Osteoblast (primary cell): ENCODE measurements around the gene SPECC1. TPM values are rescaled to one million over a fixed set of nuclear protein-coding genes. Genes with fewer than 3 reads are reported as not detected.

ENCODE experiments used
- DNase-seq: peaks from one replicate; pipeline ENCODE4 v3.0.0; 2011; ENCODE audit warnings: low spot score, mixed read lengths; ENCODE audit not compliant: insufficient read length; ENCODE audit errors: missing footprints
- H2AFZ ChIP-seq: 2 replicates; pipeline ENCODE4 v1.6.0; 2011; ENCODE audit warnings: mild to moderate bottlenecking, low read length
- H3K27ac ChIP-seq: 2 replicates; pipeline ENCODE4 v1.5.1; 2011; ENCODE audit warnings: mild to moderate bottlenecking, low read depth, low read length, moderate library complexity
- H3K27me3 ChIP-seq: 2 replicates; pipeline ENCODE4 v1.6.0; 2012; ENCODE audit warnings: mild to moderate bottlenecking, control low read depth, inconsistent platforms, low read length, moderate library complexity; ENCODE audit not compliant: insufficient read depth
- H3K36me3 ChIP-seq: 2 replicates; pipeline ENCODE4 v1.5.1; 2011; ENCODE audit warnings: mild to moderate bottlenecking, low read length, control low read depth, moderate library complexity; ENCODE audit not compliant: insufficient read depth
- H3K4me1 ChIP-seq: 2 replicates; pipeline ENCODE4 v1.5.1; 2011; ENCODE audit warnings: mild to moderate bottlenecking, low read length, control low read depth, moderate library complexity; ENCODE audit not compliant: insufficient read depth
- H3K4me2 ChIP-seq: 2 replicates; pipeline ENCODE4 v1.6.0; 2011; ENCODE audit warnings: mild to moderate bottlenecking, low read length; ENCODE audit not compliant: insufficient read depth
- H3K4me3 ChIP-seq: fragments of 200-600 bp; sonication (generic); 3 replicates; pipeline ENCODE4 v1.5.1; 2012; ENCODE audit warnings: mild to moderate bottlenecking, low read length, inconsistent platforms; ENCODE audit not compliant: insufficient read depth
- H3K79me2 ChIP-seq: 2 replicates; pipeline ENCODE4 v1.6.0; 2012; ENCODE audit warnings: mild to moderate bottlenecking, low read length, control low read depth, inconsistent platforms; ENCODE audit not compliant: insufficient read depth
- H3K9me3 ChIP-seq: 2 replicates; pipeline ENCODE4 v1.5.1; 2011; ENCODE audit warnings: low read depth, low read length, control low read depth
- H4K20me1 ChIP-seq: 2 replicates; pipeline ENCODE4 v1.6.0; 2012; ENCODE audit warnings: mild to moderate bottlenecking, low read length, control low read depth; ENCODE audit not compliant: insufficient read depth
- CTCF ChIP-seq: IDR thresholded peaks from 2 replicates; pipeline ENCODE4 v1.5.1; 2011; ENCODE audit warnings: mild to moderate bottlenecking, low read depth, low read length, moderate library complexity; ENCODE audit errors: extremely low read depth
- total RNA-seq: library from RNA; depleted of rRNA; stranded (reverse); fragments of >200 nt; gene quantifications from 2 replicates; pipeline ENCODE4 v1.2.3, GENCODE V29; 2012

SPECC1 gene
- total RNA-seq, 1 donor: 155 TPM

- peaks cover 32% of the 10 kb centered on the region for H3K27me3 ChIP-seq
- no peak overlapping the region for H3K27ac ChIP-seq
- H3K79me2 ChIP-seq: no peaks in the 10 kb centered on the region
- H3K4me3 ChIP-seq: no peak overlapping the region
- no peak for DNase-seq
- H3K36me3 ChIP-seq: no peaks in the 10 kb centered on the region
- no peak overlapping the region for H3K4me2 ChIP-seq
- no peak for TF ChIP-seq CTCF
- H3K9me3 ChIP-seq: no peaks in the 10 kb centered on the region
- no peaks in the 10 kb centered on the region for H4K20me1 ChIP-seq
- H3K4me1 ChIP-seq: no peaks in the 10 kb centered on the region
- H2AFZ ChIP-seq: no peak overlapping the region
These were observed 102.4 kb downstream of the SPECC1 start for GRCh38 chr17:20111538-20111937.

DNA sequence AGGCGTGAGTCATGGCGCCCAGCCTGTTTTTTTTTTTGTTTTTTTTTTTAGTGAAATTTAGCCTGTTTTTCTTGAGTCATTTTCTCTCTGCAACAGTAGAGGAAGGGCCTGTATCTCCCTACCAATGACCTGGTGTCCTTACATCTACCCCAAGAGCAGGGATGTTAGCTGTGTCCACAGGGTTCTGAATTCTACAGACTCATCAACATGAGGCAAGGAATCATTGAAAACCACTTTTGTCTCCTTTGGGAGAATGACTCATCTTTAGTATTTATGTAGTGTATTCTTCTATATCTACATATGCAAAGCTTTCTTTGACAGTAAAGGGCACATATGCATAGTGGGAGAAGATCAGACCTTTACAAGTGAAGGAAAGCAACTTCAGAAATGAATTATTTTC lies 105.3 kb downstream of the SPECC1 start:
- Histone ChIP-seq H3K36me3 (no peaks in the 10 kb centered on the region), H3K27me3 (peaks cover 16% of the 10 kb centered on the region), H3K79me2 (no peaks in the 10 kb centered on the region), H3K9me3 (no peaks in the 10 kb centered on the region), H3K4me3 (no peak overlapping the region), H3K4me1 (no peaks in the 10 kb centered on the region), H3K4me2 (no peak overlapping the region), H4K20me1 (no peaks in the 10 kb centered on the region), H2AFZ (no peak overlapping the region), H3K27ac (no peak overlapping the region)
- TF ChIP-seq CTCF: no peak
- peak; percentile 80 for DNase-seq

- Histone ChIP-seq H3K36me3 (no peaks in the 10 kb centered on the region), H3K9me3 (no peaks in the 10 kb centered on the region), H3K4me2 (no peak overlapping the region), H2AFZ (no peak overlapping the region), H3K27me3 (peaks cover 9% of the 10 kb centered on the region), H3K79me2 (no peaks in the 10 kb centered on the region), H4K20me1 (no peaks in the 10 kb centered on the region), H3K4me3 (no peak overlapping the region), H3K27ac (no peak overlapping the region), H3K4me1 (peaks cover 2% of the 10 kb centered on the region)
- peak; percentile 64 for DNase-seq
- peak; percentile 78 for TF ChIP-seq CTCF
These were observed 107.6 kb downstream of the SPECC1 start for GRCh38 chr17:20116683-20117309.

DNA sequence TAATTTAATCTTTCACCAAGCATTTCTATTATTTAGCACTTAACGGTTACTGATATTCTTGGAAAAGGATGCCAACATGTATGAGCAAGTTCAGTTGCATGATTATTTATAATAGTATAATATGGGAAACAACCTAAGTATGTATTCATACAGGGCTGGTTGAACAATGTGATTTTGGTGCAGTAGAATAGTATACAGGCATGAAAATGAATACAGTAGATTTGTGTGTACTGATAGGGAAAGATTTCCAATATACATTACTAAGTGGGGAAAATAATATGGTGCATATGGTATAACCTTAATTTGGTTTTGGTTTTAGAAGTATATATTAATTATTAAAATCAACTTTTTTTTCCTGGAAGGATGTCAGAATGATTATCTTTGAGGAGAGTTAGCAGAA lies 109.1 kb downstream of the SPECC1 start:
- H3K79me2 ChIP-seq: no peaks in the 10 kb centered on the region
- no peak for DNase-seq

More for the DNA sequence above, 109.1 kb downstream of the SPECC1 start:
- Histone ChIP-seq H3K36me3 (no peaks in the 10 kb centered on the region), H3K4me1 (peaks cover 10% of the 10 kb centered on the region), H3K9me3 (no peaks in the 10 kb centered on the region), H2AFZ (no peak overlapping the region), H3K4me2 (no peak overlapping the region), H3K27me3 (no peaks in the 10 kb centered on the region), H4K20me1 (no peaks in the 10 kb centered on the region), H3K4me3 (no peak overlapping the region), H3K27ac (no peak overlapping the region)
- no peak for TF ChIP-seq CTCF
